Stimulated activated CD8-positive, alpha-beta memory T cell treated with anti-CD3 and anti-CD28 coated beads, Interleukin-7, amount 100 ng/mL, for 1 hour (primary cell): ENCODE data around the gene TMEM130.

Source experiments
- DNase-seq, 2 donors: peaks; one replicate each; pipeline ENCODE4 v3.0.0-alpha.2; 2020; ENCODE audit warnings: low read depth in 2 of 2

TMEM130 gene

GRCh38 chr7:98808751-98809460 lies 60.9 kb downstream of the TMEM130 start:
- DNase-seq: no peak

- no peak for DNase-seq
These were observed 62.5 kb downstream of the TMEM130 start for GRCh38 chr7:98807068-98808048.

GRCh38 chr7:98805956-98806838 lies 63.6 kb downstream of the TMEM130 start:
- DNase-seq: no peak

- DNase-seq: no peak
These were observed 67.1 kb downstream of the TMEM130 start for GRCh38 chr7:98802781-98803110.

- DNase-seq: no peak
These were observed 67.6 kb downstream of the TMEM130 start for GRCh38 chr7:98802088-98802780.

- DNase-seq: no peak
These were observed 68.8 kb downstream of the TMEM130 start for GRCh38 chr7:98800996-98801395.

GRCh38 chr7:98797150-98797549 lies 72.7 kb downstream of the TMEM130 start:
- DNase-seq: no peak
